GM23248 (cell line): ENCODE data around the gene GATAD2B. TPM values are rescaled to one million over a fixed set of nuclear protein-coding genes. Genes with fewer than 3 reads are reported as not detected.

Experiments
- DNase-seq: peaks from one replicate; pipeline ENCODE4 v3.0.0-alpha.2; 2015
- H2AFZ ChIP-seq: fragments of 200-600 bp; sonication (generic); 2 replicates; pipeline ENCODE4 v1.6.1; 2016; ENCODE audit warnings: antibody characterized with exemption
- H3F3A ChIP-seq: fragments of 200-600 bp; sonication (generic); 2 replicates; pipeline ENCODE4 v1.6.1; 2016; ENCODE audit warnings: mild to moderate bottlenecking, antibody characterized with exemption, mixed run types; ENCODE audit not compliant: insufficient read depth
- H3K27ac ChIP-seq: fragments of 200-600 bp; sonication (generic); 2 replicates; pipeline ENCODE4 v1.5.1; 2016; ENCODE audit warnings: mild to moderate bottlenecking
- H3K27me3 ChIP-seq: fragments of 200-600 bp; sonication (generic); replicated peaks from 2 replicates; pipeline ENCODE4 v1.6.1; 2016; ENCODE audit warnings: mild to moderate bottlenecking; ENCODE audit not compliant: insufficient read depth
- H3K36me3 ChIP-seq: fragments of 200-600 bp; sonication (generic); 2 replicates; pipeline ENCODE4 v1.6.1; 2016; ENCODE audit warnings: low read depth, mild to moderate bottlenecking
- H3K4me1 ChIP-seq: fragments of 200-600 bp; sonication (generic); 2 replicates; pipeline ENCODE4 v1.6.1; 2016; ENCODE audit warnings: mild to moderate bottlenecking; ENCODE audit not compliant: insufficient read depth
- H3K4me2 ChIP-seq: fragments of 200-600 bp; sonication (generic); one replicate; pipeline ENCODE4 v1.6.1; 2016; ENCODE audit warnings: mild to moderate bottlenecking; ENCODE audit not compliant: unreplicated experiment
- H3K4me3 ChIP-seq: fragments of 200-600 bp; sonication (generic); 2 replicates; pipeline ENCODE4 v1.5.1; 2016; ENCODE audit warnings: mild to moderate bottlenecking
- H3K79me2 ChIP-seq: fragments of 200-600 bp; sonication (generic); 2 replicates; pipeline ENCODE4 v1.6.1; 2016; ENCODE audit warnings: mild to moderate bottlenecking; ENCODE audit not compliant: insufficient read depth
- H3K9ac ChIP-seq: fragments of 200-600 bp; sonication (generic); 2 replicates; pipeline ENCODE4 v1.6.1; 2016; ENCODE audit warnings: mild to moderate bottlenecking
- H3K9me2 ChIP-seq: fragments of 200-600 bp; sonication (generic); 2 replicates; pipeline ENCODE4 v1.6.1; 2016; ENCODE audit warnings: mixed run types, mild to moderate bottlenecking, moderate library complexity; ENCODE audit not compliant: insufficient read depth
- H3K9me3 ChIP-seq: fragments of 200-600 bp; sonication (generic); one replicate; pipeline ENCODE4 v1.6.1; 2017; ENCODE audit warnings: low read depth
- H4K20me1 ChIP-seq: fragments of 200-600 bp; sonication (generic); 2 replicates; pipeline ENCODE4 v1.6.0; 2016; ENCODE audit not compliant: insufficient read depth
- EZH2 ChIP-seq: fragments of 200-600 bp; sonication (generic); IDR thresholded peaks from 2 replicates; pipeline ENCODE4 v1.6.1; 2018; ENCODE audit warnings: antibody characterized with exemption, mild to moderate bottlenecking; ENCODE audit not compliant: insufficient read depth, poor library complexity, severe bottlenecking
- EZH2phosphoT487 ChIP-seq: fragments of 200-600 bp; sonication (generic); IDR thresholded peaks from 2 replicates; pipeline ENCODE4 v1.6.1; 2018; ENCODE audit warnings: antibody characterized with exemption, moderate library complexity, mild to moderate bottlenecking, low read depth; ENCODE audit not compliant: insufficient read depth
- WGBS, 2 experiments: methylation state at CpG; one replicate each; pipeline ENCODE4 v1.1.6; 2015 to 2017; ENCODE audit warnings: low lambda C conversion rate in 2 of 2, low coverage in 1 of 2; ENCODE audit errors: missing lambda C conversion rate in 2 of 2; 5-methylcytosine and 5-hydroxymethylcytosine counted together
- in situ Hi-C: fragments of 300-500 bp; cut with MboI; formaldehyde crosslinking; loops from 2 replicates; pipeline ENCODE4 v1.15.0; 2020
- polyA plus RNA-seq: library from polyadenylated mRNA; unstranded; fragments of >200 nt; fragmentation: Nextera tagmentation; extraction: Ambion mirVana; gene quantifications from 2 replicates; pipeline ENCODE4 v1.2.1, GENCODE V29; 2016
- total RNA-seq: library from RNA; depleted of rRNA; stranded (reverse); fragments of >200 nt; shearing (Covaris generic); gene quantifications from 2 replicates; pipeline ENCODE4 v1.2.3, GENCODE V29; 2014

GATAD2B gene
- total and polyA plus RNA-seq, 2 experiments from 2014 or later = 3.3 to 3.9 TPM

- Histone ChIP-seq H2AFZ (peak overlapping the region; percentile 63; the same call in 1 of the 2 replicates), H3K27ac (0 out of 2 replicates have a peak overlapping the region, but pooled peaks have one; percentile 11), H3K4me2 (peak overlapping the region; percentile 6), H3K9me2 (no peaks in the 10 kb centered on the region), H3K27me3 (no peaks in the 10 kb centered on the region), H3K4me1 (peaks cover 8% of the 10 kb centered on the region), H4K20me1 (no peaks in the 10 kb centered on the region), H3K4me3 (peak overlapping the region; percentile 90), H3K79me2 (peaks cover 69% of the 10 kb centered on the region), H3K9me3 (no peaks in the 10 kb centered on the region), H3K9ac (peak overlapping the region; percentile 90), H3F3A (peaks cover 9% of the 10 kb centered on the region; the same call in 1 of the 2 replicates), H3K36me3 (no peaks in the 10 kb centered on the region)
- TF ChIP-seq EZH2phosphoT487 = no peak
- TF ChIP-seq EZH2 = no peak
- no peak for DNase-seq
- in situ Hi-C loops = no loop called here
- 3 to 8% methylated on average over 4 of the region's 4 CpGs for WGBS, 2 experiments
Measured at GRCh38 chr1:153958961-153959260, 36.1 kb upstream of the GATAD2B start.

- in situ Hi-C loops = no loop called here
- Histone ChIP-seq H3K9ac (peak within 1 kb of the TSS; percentile 90), H3K4me3 (peak within 1 kb of the TSS; percentile 90), H3K4me2 (peak within 1 kb of the TSS; percentile 95), H3F3A (peaks cover 9% of the 10 kb centered on the region; the same call in 1 of the 2 replicates), H2AFZ (peak within 1 kb of the TSS; percentile 84), H3K9me2 (no peaks in the 10 kb centered on the region), H4K20me1 (no peaks in the 10 kb centered on the region), H3K4me1 (peaks cover 8% of the 10 kb centered on the region), H3K27me3 (no peaks in the 10 kb centered on the region), H3K36me3 (no peaks in the 10 kb centered on the region), H3K27ac (peak within 1 kb of the TSS; percentile 70), H3K9me3 (no peaks in the 10 kb centered on the region), H3K79me2 (peaks cover 73% of the 10 kb centered on the region)
- TF ChIP-seq EZH2phosphoT487 = no peak
- DNase-seq = peak; percentile 100
- 1% methylated on average over 31 to 74 of the region's 75 CpGs for WGBS, 2 experiments
Measured at GRCh38 chr1:153958111-153958960, 35.6 kb upstream of the GATAD2B start, which contains the start of gene CRTC2. Gene CRTC2, minus strand, starts transcription at chr1:153958612. Its CDS starts 115 bp downstream, at chr1:153958497.

- H3K4me3 ChIP-seq = peak overlapping the region; percentile 90
- WGBS, 2 experiments = 0 to 4% methylated on average over 12 to 13 of the region's 13 CpGs
- in situ Hi-C loops = no loop called here
- H3K36me3 ChIP-seq = no peaks in the 10 kb centered on the region
- peak overlapping the region; percentile 95 for H3K4me2 ChIP-seq
- H4K20me1 ChIP-seq = no peaks in the 10 kb centered on the region
- H3K9me2 ChIP-seq = no peaks in the 10 kb centered on the region
- peaks cover 73% of the 10 kb centered on the region for H3K79me2 ChIP-seq
- H3K9me3 ChIP-seq = no peaks in the 10 kb centered on the region
- DNase-seq = no peak
- peak overlapping the region; percentile 90 for H3K9ac ChIP-seq
- peak overlapping the region; percentile 70 for H3K27ac ChIP-seq
- H3K27me3 ChIP-seq = no peaks in the 10 kb centered on the region
- TF ChIP-seq EZH2 (no peak), EZH2phosphoT487 (no peak)
- H3K4me1 ChIP-seq = peaks cover 8% of the 10 kb centered on the region
- peaks cover 6% of the 10 kb centered on the region; the same call in 1 of the 2 replicates for H3F3A ChIP-seq
- peak overlapping the region; percentile 84 for H2AFZ ChIP-seq
Measured at GRCh38 chr1:153957744-153958110, 35.0 kb upstream of the GATAD2B start.

- peak; percentile 15 for DNase-seq
- H3K79me2 ChIP-seq = peaks cover 73% of the 10 kb centered on the region
- H3K9ac ChIP-seq = peak overlapping the region; percentile 90
- H3K9me3 ChIP-seq = no peaks in the 10 kb centered on the region
- in situ Hi-C loops = no loop called here
- H4K20me1 ChIP-seq = no peaks in the 10 kb centered on the region
- peaks cover 5% of the 10 kb centered on the region; the same call in 1 of the 2 replicates for H3F3A ChIP-seq
- WGBS, 2 experiments = 4 to 7% methylated on average over 6 of the region's 6 CpGs
- H3K27me3 ChIP-seq = no peaks in the 10 kb centered on the region
- peaks cover 8% of the 10 kb centered on the region for H3K4me1 ChIP-seq
- H3K4me3 ChIP-seq = peak overlapping the region; percentile 90
- H3K4me2 ChIP-seq = peak overlapping the region; percentile 95
- peak overlapping the region; percentile 70; the same call in 1 of the 2 replicates for H3K27ac ChIP-seq
- no peaks in the 10 kb centered on the region for H3K9me2 ChIP-seq
- no peaks in the 10 kb centered on the region for H3K36me3 ChIP-seq
- no peak overlapping the region for H2AFZ ChIP-seq
- no peak for TF ChIP-seq EZH2phosphoT487
- no peak for TF ChIP-seq EZH2
Measured at GRCh38 chr1:153956997-153957715, 34.4 kb upstream of the GATAD2B start.
